ENCODE measurements around the gene KCNJ10. TPM values are rescaled to one million over a fixed set of nuclear protein-coding genes. Genes with fewer than 3 reads are reported as not detected.
A peak's percentile ranks its signal among the peaks of the same experiment; 100 is the strongest.

KCNJ10 gene
- total RNA-seq, 1 donor from 2014 or later: not detected

DNA sequence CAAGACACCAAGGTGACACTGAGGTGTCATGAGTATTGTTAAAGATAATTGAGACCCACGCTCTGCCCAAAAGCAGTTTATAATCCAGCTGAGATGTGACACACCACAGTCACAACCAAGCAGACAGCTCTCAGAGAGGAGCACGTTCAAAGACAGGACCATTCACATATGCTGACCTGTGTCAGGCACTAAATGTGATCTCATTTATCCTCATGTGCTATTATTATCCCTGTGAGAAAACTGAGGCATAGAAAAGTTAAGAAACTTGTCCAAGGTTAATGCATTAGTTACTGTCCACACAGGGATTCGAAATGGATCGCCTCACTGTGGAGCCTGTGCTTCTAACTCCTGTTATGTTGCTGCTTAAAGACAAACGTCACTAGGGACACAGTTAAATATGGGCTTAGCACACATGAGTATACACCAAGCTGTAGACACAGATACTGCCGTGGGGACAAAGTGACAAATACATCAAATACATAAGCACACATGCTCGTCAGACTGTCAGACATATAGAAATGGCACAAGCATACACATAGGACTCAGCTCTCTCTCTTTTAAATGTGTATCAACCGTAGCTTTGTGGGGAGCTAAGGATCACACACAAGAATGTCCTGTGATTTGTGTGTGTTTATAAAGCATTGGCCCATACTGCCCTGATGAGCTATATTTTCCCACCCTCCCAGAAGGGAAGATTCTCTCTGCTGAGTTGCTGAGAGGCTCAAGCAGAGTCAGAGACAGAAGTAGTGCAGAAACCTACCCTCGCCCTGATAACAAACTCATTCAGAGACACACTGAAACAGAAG, 32.0 kb upstream of the KCNJ10 start:
- H3K4me1 ChIP-seq: peaks cover 17 to 37% of the 10 kb centered on the region in 2 donors
- peak overlapping the region; percentile 50 to 53 for H3K27ac ChIP-seq
- no peaks in the 10 kb centered on the region for H3K36me3 ChIP-seq
- H3K27me3 ChIP-seq: no peaks in the 10 kb centered on the region
- no peaks in the 10 kb centered on the region for H3K9me3 ChIP-seq
- peak overlapping the region in 1 of 2 donors; percentile 15 for H3K4me3 ChIP-seq
- intact Hi-C loops (cut with DNase I): loop anchor here (1.0 to 10.0 kb wide), 6 partner anchors 63 to 189 kb away; partner anchors contain the start of gene DCAF8
- no peak for TF ChIP-seq CTCF (IDR thresholded peaks at IDR 0.05)
- DNase-seq (ENCODE audit: low spot score in 2 of 2): no peak

GRCh38 chr1:160101037-160101716, 31.2 kb upstream of the KCNJ10 start:
- DNase-seq (ENCODE audit: low spot score in 2 of 2): peak; percentile 49 to 91
- peak; percentile 91 to 99 (median 94) for TF ChIP-seq CTCF (IDR thresholded peaks at IDR 0.05)
- intact Hi-C loops (cut with DNase I): loop anchor here (1.0 to 10.0 kb wide), 6 partner anchors 64 to 190 kb away; partner anchors contain the start of gene DCAF8

GRCh38 chr1:160099716-160100375, 29.9 kb upstream of the KCNJ10 start:
- H3K4me1 ChIP-seq: peaks cover 30 to 47% of the 10 kb centered on the region in 2 donors
- no peak for DNase-seq (ENCODE audit: low spot score in 2 of 2)

More at GRCh38 chr1:160101037-160101716, 31.2 kb upstream of the KCNJ10 start:
- H3K36me3 ChIP-seq: no peaks in the 10 kb centered on the region
- peaks cover 25 to 45% of the 10 kb centered on the region in 2 donors for H3K4me1 ChIP-seq
- H3K9me3 ChIP-seq: no peaks in the 10 kb centered on the region
- no peaks in the 10 kb centered on the region for H3K27me3 ChIP-seq
- peak overlapping the region in 1 of 2 donors; percentile 15 for H3K4me3 ChIP-seq
- peak overlapping the region; percentile 93 to 99 for H3K27ac ChIP-seq

DNA sequence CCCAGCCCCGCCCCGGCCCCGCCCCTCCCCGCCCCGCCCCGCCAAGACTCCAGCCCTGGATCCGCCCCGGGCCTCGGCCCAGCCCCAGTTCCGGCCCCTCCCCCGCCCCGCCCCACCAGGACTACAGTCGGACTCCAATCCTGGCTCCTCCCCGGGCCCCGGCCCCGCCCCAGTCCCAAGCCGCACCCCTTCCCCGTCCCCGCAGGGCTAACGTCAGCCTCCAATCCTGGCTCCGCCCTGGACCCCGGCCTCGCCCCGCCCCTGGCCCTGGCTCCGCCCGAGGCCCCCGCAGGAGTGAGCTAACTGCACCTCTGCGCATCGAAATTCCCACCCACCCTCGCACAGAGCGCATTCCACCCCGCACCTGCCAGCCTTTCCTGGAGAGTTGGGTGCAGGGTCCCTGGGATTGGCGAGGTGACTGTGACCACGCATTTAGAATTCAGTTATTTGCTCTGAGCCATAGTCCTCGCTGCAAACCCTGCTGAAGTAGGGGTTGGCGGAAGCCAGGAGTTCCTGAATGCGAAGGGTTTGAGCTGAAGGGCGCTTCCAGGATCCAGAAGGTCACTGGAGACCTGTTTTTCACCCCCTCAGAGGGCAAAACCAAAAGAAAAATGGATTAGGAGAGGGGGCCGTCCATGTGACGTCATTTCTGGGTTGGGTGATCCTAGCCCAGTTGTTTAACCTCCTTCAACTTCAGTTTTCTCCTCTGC, 29.0 kb upstream of the KCNJ10 start:
- intact Hi-C loops (cut with DNase I): loop anchor here (1.0 to 5.0 kb wide), 3 partner anchors 13 to 243 kb away; partner anchors contain the start of genes COPA and NCSTN
- Histone ChIP-seq H3K36me3 (peaks cover 6 to 8% of the 10 kb centered on the region in 2 donors), H3K4me3 (peak overlapping the region; percentile 69 to 85), H3K27ac (peak overlapping the region; percentile 93 to 99), H3K4me1 (peaks cover 26 to 40% of the 10 kb centered on the region in 2 donors), H3K27me3 (no peaks in the 10 kb centered on the region), H3K9me3 (no peaks in the 10 kb centered on the region)
- peak; percentile 89 to 99 for DNase-seq (ENCODE audit: low spot score in 2 of 2)
- no peak for TF ChIP-seq CTCF (IDR thresholded peaks at IDR 0.05)

More at GRCh38 chr1:160099716-160100375, 29.9 kb upstream of the KCNJ10 start:
- intact Hi-C loops (cut with DNase I): loop anchor here (1.0 to 10.0 kb wide), 5 partner anchors 65 to 242 kb away; partner anchors contain the start of genes COPA, DCAF8, NCSTN and PEX19
- Histone ChIP-seq H3K36me3 (no peaks in the 10 kb centered on the region), H3K9me3 (no peaks in the 10 kb centered on the region), H3K27ac (peak overlapping the region; percentile 93 to 99), H3K4me3 (no peak overlapping the region), H3K27me3 (no peaks in the 10 kb centered on the region)
- TF ChIP-seq CTCF (IDR thresholded peaks at IDR 0.05): no peak

Measured in ascending aorta (tissue), 2 donors.